ENCODE measurements around the gene CLCN3.

DNA sequence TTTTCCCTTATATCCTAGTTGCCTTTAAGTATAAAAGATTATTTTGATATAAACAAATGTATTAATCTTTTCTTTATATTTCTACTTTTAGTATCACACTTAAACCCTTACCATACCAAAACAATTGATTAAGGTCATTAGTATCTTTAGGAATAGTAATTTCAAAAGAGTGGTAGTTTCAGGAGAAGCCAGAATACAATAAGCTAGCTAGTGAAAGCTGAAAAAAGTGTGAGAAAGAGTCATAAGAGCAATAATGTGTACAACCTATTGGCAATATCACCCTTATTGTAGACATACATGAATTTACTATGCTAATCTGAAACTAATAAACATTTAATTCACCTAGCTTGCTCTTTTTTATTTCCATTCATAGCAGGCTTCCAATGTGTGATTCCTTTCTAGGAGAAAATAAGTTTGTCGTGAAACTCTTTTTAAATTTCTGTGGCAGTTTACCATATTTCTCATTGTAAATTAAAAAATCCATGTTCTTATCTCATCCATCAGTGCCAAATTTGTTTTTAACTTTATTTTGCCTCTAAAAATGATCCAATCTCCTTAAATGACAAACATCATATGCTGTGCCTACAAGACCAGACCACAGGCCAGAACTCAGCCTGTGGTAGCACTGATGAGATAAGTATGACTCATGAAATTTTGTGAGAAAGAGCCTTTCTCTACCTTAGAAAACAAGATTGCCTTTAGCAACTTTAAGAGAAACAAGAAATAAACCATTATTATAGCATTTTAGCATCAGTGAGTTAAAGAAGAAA, 16.1 kb upstream of the CLCN3 start:
- TF ChIP-seq, protein P1, sequence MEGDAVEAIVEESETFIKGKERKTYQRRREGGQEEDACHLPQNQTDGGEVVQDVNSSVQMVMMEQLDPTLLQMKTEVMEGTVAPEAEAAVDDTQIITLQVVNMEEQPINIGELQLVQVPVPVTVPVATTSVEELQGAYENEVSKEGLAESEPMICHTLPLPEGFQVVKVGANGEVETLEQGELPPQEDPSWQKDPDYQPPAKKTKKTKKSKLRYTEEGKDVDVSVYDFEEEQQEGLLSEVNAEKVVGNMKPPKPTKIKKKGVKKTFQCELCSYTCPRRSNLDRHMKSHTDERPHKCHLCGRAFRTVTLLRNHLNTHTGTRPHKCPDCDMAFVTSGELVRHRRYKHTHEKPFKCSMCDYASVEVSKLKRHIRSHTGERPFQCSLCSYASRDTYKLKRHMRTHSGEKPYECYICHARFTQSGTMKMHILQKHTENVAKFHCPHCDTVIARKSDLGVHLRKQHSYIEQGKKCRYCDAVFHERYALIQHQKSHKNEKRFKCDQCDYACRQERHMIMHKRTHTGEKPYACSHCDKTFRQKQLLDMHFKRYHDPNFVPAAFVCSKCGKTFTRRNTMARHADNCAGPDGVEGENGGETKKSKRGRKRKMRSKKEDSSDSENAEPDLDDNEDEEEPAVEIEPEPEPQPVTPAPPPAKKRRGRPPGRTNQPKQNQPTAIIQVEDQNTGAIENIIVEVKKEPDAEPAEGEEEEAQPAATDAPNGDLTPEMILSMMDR (IDR thresholded peaks at IDR 0.05): no peak
- TF ChIP-seq POLR2AphosphoS5 (IDR thresholded peaks at IDR 0.05): no peak
- no peak for TF ChIP-seq POLR2A (IDR thresholded peaks at IDR 0.05)

Measured in transverse colon (tissue), 4 donors.